ENCODE measurements around the gene DPYSL5. TPM values are rescaled to one million over a fixed set of nuclear protein-coding genes. Genes with fewer than 3 reads are reported as not detected.

The DPYSL5 gene
- total and polyA plus RNA-seq, 4 donors: not detected

- Histone ChIP-seq H3K4me3 (ENCODE audit: low read depth in 1 of 3, low read length in 3 of 3) (no peak overlapping the region), H3K9me3 (ENCODE audit: control insufficient read depth in 4 of 4, low read length in 3 of 4) (no peaks in the 10 kb centered on the region), H3K27ac (ENCODE audit: low read depth in 1 of 2, low read length in 2 of 2) (no peak overlapping the region), H3K27me3 (ENCODE audit: control insufficient read depth in 4 of 4, insufficient read depth in 4 of 4, low read length in 3 of 4) (no peaks in the 10 kb centered on the region), H3K4me1 (ENCODE audit: control insufficient read depth in 4 of 4, insufficient read depth in 4 of 4, low read length in 3 of 4) (peaks cover 14 to 37% (median 31%) of the 10 kb centered on the region in 4 donors), H3K36me3 (ENCODE audit: control insufficient read depth in 4 of 4, insufficient read depth in 3 of 4, low read depth in 1 of 4, low read length in 3 of 4) (no peaks in the 10 kb centered on the region), H3K9ac (ENCODE audit: low read depth in 1 of 2, low read length in 2 of 2) (no peak overlapping the region)
- no peak for DNase-seq (ENCODE audit: low spot score)
- 83% methylated on average over 3 of the region's 3 CpGs for WGBS
- TF ChIP-seq REST (IDR thresholded peaks at IDR 0.05): no peak
- TF ChIP-seq HNF4G (IDR thresholded peaks at IDR 0.05): no peak
- TF ChIP-seq MAX (IDR thresholded peaks at IDR 0.05): no peak
- TF ChIP-seq EGR1 (IDR thresholded peaks at IDR 0.05; ENCODE audit: low read depth in 2 of 2): no peak
- no peak for TF ChIP-seq JUND (IDR thresholded peaks at IDR 0.05)
- TF ChIP-seq SP1 (IDR thresholded peaks at IDR 0.05): no peak
- no peak for TF ChIP-seq CTCF (IDR thresholded peaks at IDR 0.05; ENCODE audit: low read depth, low read length, missing input control)
- no peak for TF ChIP-seq HNF4A (conservative IDR thresholded peaks at IDR 0.05)
- no peak for TF ChIP-seq RXRA (IDR thresholded peaks at IDR 0.05)
- TF ChIP-seq RAD21 (IDR thresholded peaks at IDR 0.05): no peak
- TF ChIP-seq ZBTB33 (IDR thresholded peaks at IDR 0.05): no peak
- TF ChIP-seq GABPA (IDR thresholded peaks at IDR 0.05 in 1 of 2, conservative IDR thresholded peaks at IDR 0.05 in 1 of 2): no peak
- no peak for TF ChIP-seq TAF1 (conservative IDR thresholded peaks at IDR 0.05)
- TF ChIP-seq ATF3 (IDR thresholded peaks at IDR 0.05): no peak
These were observed 135.8 kb downstream of the DPYSL5 start for GRCh38 chr2:26983746-26984145.

- WGBS: 68% methylated on average over 4 of the region's 4 CpGs
- no peak for DNase-seq (ENCODE audit: low spot score)
- H3K36me3 ChIP-seq (ENCODE audit: control insufficient read depth in 4 of 4, insufficient read depth in 3 of 4, low read depth in 1 of 4, low read length in 3 of 4): no peaks in the 10 kb centered on the region
- H3K9me3 ChIP-seq (ENCODE audit: control insufficient read depth in 4 of 4, low read length in 3 of 4): no peaks in the 10 kb centered on the region
- H3K4me1 ChIP-seq (ENCODE audit: control insufficient read depth in 4 of 4, insufficient read depth in 4 of 4, low read length in 3 of 4): peaks cover 19 to 40% (median 33%) of the 10 kb centered on the region in 4 donors
- no peak overlapping the region for H3K4me3 ChIP-seq (ENCODE audit: low read depth in 1 of 3, low read length in 3 of 3)
- H3K27ac ChIP-seq (ENCODE audit: low read depth in 1 of 2, low read length in 2 of 2): no peak overlapping the region
- no peaks in the 10 kb centered on the region for H3K27me3 ChIP-seq (ENCODE audit: control insufficient read depth in 4 of 4, insufficient read depth in 4 of 4, low read length in 3 of 4)
- H3K9ac ChIP-seq (ENCODE audit: low read depth in 1 of 2, low read length in 2 of 2): no peak overlapping the region
- peak; percentile 53 to 62 for TF ChIP-seq RXRA (IDR thresholded peaks at IDR 0.05)
- no peak for TF ChIP-seq FOXA2 (IDR thresholded peaks at IDR 0.05)
- no peak for TF ChIP-seq CTCF (IDR thresholded peaks at IDR 0.05; ENCODE audit: low read depth, low read length, missing input control)
- TF ChIP-seq YY1 (IDR thresholded peaks at IDR 0.05): peak; percentile 14
- no peak for TF ChIP-seq EGR1 (IDR thresholded peaks at IDR 0.05; ENCODE audit: low read depth in 2 of 2)
- peak; percentile 49 for TF ChIP-seq MAX (IDR thresholded peaks at IDR 0.05)
- TF ChIP-seq REST (IDR thresholded peaks at IDR 0.05): peak; percentile 47
- TF ChIP-seq FOXA1 (IDR thresholded peaks at IDR 0.05): no peak
- no peak for TF ChIP-seq TAF1 (conservative IDR thresholded peaks at IDR 0.05)
- no peak for TF ChIP-seq NR2F2 (IDR thresholded peaks at IDR 0.05)
These were observed 137.9 kb downstream of the DPYSL5 start for GRCh38 chr2:26985807-26986206.

All from liver (tissue), 9 donors.